Stimulated activated naive CD4-positive, alpha-beta T cell (primary cell): ENCODE measurements around the gene ASCC2.
"Not testable (repeated sequence)": the region's sequence is repeated elsewhere in the genome, so short reads cannot be mapped to it uniquely, and the experiment has no call there.

Experiments used
- DNase-seq, 6 experiments: peaks; one replicate each; lab custom pipeline; 2025; lab: John Stamatoyannopoulos, UW

ASCC2 gene

GRCh38 chr22:29754658-29755395, 83.2 kb downstream of the ASCC2 start:
- DNase-seq, result not testable (repeated sequence)

GRCh38 chr22:29753808-29754657, 84.0 kb downstream of the ASCC2 start:
- no peak for DNase-seq

DNA sequence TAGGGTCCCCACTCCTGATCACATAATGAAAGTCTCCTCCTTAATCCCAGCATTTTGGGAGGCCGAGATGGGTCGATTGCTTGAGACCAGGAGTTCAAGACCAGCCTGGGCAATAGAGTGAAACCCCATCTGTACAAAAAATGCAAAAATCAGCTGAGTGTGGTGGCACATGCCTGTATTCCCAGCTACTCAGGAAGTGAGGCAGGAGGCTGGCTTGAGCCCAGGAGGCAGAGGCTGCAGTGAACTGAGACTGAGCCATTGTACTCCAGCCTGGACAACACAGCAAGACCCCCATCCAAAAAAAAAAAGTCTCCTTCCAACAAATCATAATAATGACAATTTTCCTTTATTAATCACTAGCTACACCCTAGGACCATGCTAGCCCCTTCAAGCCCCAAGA, 86.4 kb downstream of the ASCC2 start:
- DNase-seq, result no peak

GRCh38 chr22:29750559-29751538, 87.2 kb downstream of the ASCC2 start:
- DNase-seq, result no peak

DNA sequence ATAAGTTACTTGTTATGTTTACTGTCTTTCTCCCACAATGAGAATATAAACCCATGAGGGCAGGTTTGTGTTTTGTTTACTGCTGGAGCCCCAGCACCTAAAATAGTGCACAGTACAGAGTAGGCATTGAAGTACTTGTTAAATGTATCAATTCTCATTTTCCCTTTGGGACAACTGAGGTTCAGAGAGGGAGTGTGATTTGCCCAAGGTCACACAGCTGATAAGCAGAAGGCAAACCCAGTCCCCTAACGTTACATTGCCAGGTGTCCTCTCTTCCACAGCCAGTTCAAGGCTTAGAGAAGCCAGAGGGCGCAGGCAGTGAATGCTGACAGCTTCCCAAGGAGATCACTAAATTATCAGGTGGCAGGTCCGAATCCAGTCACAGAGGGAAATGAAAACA, 88.0 kb downstream of the ASCC2 start:
- DNase-seq, result no peak

GRCh38 chr22:29748248-29748893, 89.7 kb downstream of the ASCC2 start:
- DNase-seq, result no peak

DNA sequence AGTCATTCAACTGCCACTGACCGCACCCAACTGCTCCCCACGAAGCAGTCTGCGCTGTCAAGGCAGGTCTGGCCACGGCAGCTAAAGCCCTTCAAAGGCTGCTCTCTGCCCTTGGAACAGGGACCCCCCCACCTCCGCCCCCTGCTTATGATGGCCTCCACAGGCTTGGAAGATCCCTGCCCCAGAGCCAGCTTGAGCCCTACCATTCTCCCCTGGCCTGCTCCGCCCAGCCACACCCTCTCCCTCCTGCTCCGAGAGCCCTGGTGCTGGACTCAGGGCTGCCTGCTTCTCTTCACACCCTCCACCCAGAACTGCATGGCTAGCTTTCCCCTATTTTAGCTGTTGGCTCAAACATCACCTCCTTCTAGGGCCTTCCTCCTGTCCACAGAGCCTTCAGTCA, 90.2 kb downstream of the ASCC2 start:
- no peak for DNase-seq

DNA sequence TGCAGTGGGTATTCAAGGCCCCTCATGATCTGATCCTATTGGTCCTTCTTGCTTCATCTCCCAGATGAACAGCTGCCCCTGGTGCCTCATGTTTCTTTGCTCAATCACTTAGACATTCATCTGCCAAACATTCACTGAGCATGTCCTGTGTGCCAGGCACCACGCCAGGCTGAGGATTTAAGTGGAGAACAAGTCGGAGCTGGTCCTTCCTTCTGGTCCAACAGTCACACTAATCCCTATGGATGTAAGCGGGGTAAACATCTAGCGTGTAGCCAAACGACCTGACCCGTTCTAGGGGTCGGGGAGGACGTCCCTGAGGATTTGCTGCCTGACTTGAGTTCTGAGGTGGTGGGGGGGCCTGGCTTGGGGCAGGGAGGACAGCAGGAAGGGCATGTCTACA, 93.2 kb downstream of the ASCC2 start:
- DNase-seq, result no peak

- no peak for DNase-seq
Observed at GRCh38 chr22:29742326-29742725, 95.7 kb downstream of the ASCC2 start.

- no peak for DNase-seq
Observed at GRCh38 chr22:29741926-29742325, 96.1 kb downstream of the ASCC2 start.

- DNase-seq, result no peak
Observed at GRCh38 chr22:29740216-29740615, 97.9 kb downstream of the ASCC2 start.

- no peak for DNase-seq
Observed at GRCh38 chr22:29739346-29739875, 98.7 kb downstream of the ASCC2 start.
